ENCODE data around the gene ATG16L2.

DNA sequence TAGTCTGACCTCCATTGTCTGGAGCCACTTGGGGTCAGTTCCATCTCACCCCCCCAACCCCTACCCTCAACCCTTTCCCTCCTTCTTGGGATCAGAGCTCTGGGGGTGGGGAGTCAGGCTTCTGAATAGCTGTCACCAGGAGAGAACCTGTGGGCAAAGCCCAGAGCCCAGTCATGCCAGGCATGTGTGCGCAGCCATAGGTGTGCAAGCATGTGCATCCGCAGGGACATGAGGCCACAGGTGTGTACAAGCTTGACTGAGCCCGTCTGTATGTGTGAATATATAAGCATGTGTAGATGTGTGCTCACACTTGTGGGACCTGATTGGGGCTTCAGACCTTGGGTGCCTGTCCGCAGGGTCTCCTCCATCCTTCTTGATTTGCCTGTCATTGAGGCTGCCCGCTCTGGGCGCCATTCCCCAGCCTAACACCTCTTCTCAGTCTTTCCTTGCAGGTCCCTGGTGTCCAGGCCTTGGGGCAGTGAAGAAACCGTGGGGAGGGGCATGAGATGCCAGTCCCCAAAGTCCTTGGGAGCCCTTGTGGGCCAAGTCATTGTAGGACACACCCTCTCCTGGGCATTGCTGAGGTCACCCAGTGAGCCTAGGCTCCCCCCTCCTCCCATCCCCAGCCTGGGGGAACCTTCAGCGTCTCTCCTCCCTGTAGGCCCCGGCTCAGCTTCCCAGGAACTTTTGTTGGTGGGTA is 9.0 kb downstream of the ATG16L2 start:
- TF ChIP-seq ZNF274 (IDR thresholded peaks at IDR 0.05; ENCODE audit: low read depth, low read length): no peak
- no peak for TF ChIP-seq YY1 (IDR thresholded peaks at IDR 0.05; ENCODE audit: insufficient read depth, insufficient read length)
- no peak for TF ChIP-seq SUZ12 (IDR thresholded peaks at IDR 0.05; ENCODE audit: extremely low read depth, insufficient read depth, insufficient read length)
